ENCODE data around the gene EIF4ENIF1. TPM values are rescaled to one million over a fixed set of nuclear protein-coding genes. Genes with fewer than 3 reads are reported as not detected.

The EIF4ENIF1 gene
- polyA plus RNA-seq, 1 of the 3 experiments (the other 2 are of a cell fraction): 18.4 TPM

- peak; percentile 27 for DNase-seq
- H4K20me1 ChIP-seq (ENCODE audit: insufficient read depth): 0 out of 2 replicates have a peak, but pooled peaks cover 3% of the 10 kb centered on the region
- H3F3A ChIP-seq (replicated peaks; ENCODE audit: insufficient read depth): peaks cover 12% of the 10 kb centered on the region
- no peak overlapping the region for H3K9ac ChIP-seq
- H2AFZ ChIP-seq (ENCODE audit: low read depth): no peak overlapping the region
- TF ChIP-seq TAF1 (IDR thresholded peaks at IDR 0.05; ENCODE audit: borderline replicate concordance, low read depth, low read length) (no peak), JUND (IDR thresholded peaks at IDR 0.05) (no peak), FOXM1 (IDR thresholded peaks at IDR 0.05; ENCODE audit: low read depth) (no peak), PBX3 (IDR thresholded peaks at IDR 0.05) (peak; percentile 42; the same call in 1 of the 2 replicates), TCF12 (IDR thresholded peaks at IDR 0.05) (no peak), TEAD4 (IDR thresholded peaks at IDR 0.05; ENCODE audit: borderline replicate concordance, insufficient read depth) (no peak), CTCF (IDR thresholded peaks at IDR 0.05) (peak; percentile 71), RAD21 (IDR thresholded peaks at IDR 0.05; ENCODE audit: low read length) (peak; percentile 35), MEF2A (IDR thresholded peaks at IDR 0.05; ENCODE audit: borderline replicate concordance, low read depth) (no peak), SMC3 (IDR thresholded peaks at IDR 0.05; ENCODE audit: low read depth, low read length) (peak; percentile 34; the same call in 1 of the 2 replicates)
- H3K4me1 ChIP-seq (ENCODE audit: control insufficient read depth in 1 of 2, insufficient read depth in 2 of 2, low read depth in 1 of 2, low read length in 1 of 2): no peaks in the 10 kb centered on the region
- 79% methylated on average over 5 of the region's 5 CpGs for WGBS (ENCODE audit: low lambda C conversion rate)
- POLR2A ChIA-PET: no interaction called here
- H3K9me3 ChIP-seq: no peaks in the 10 kb centered on the region
- peak overlapping the region in 1 of 2 experiments; percentile 7; a peak in 1 of 4 replicates for H3K27ac ChIP-seq (ENCODE audit: low read depth in 2 of 2, low read length in 1 of 2)
- peaks cover 3% of the 10 kb centered on the region; the same call in 1 of the 2 replicates for H3K79me2 ChIP-seq (ENCODE audit: insufficient read depth)
- CTCF ChIA-PET: interaction anchor here (0.9 to 3.0 kb wide), 11 partner anchors 8 to 179 kb away, joined by 3 to 20 read pairs (median 4); no protein-coding TSS in a partner anchor
- H3K4me2 ChIP-seq: no peak overlapping the region
- no peaks in the 10 kb centered on the region for H3K27me3 ChIP-seq (ENCODE audit: insufficient read depth)
- H3K4me3 ChIP-seq (ENCODE audit: low read depth in 2 of 2, low read length in 1 of 2): no peak overlapping the region
- peaks cover 48 to 49% of the 10 kb centered on the region in 2 experiments for H3K36me3 ChIP-seq (replicated peaks in 1 of 2; ENCODE audit: control insufficient read depth in 1 of 2, insufficient read depth in 2 of 2, low read length in 1 of 2)
- H3K9me2 ChIP-seq: no peaks in the 10 kb centered on the region
Observed at GRCh38 chr22:31451709-31452571, 37.7 kb downstream of the EIF4ENIF1 start.

GRCh38 chr22:31449506-31449905 lies 40.1 kb downstream of the EIF4ENIF1 start:
- Histone ChIP-seq H3F3A (replicated peaks; ENCODE audit: insufficient read depth) (peaks cover 12% of the 10 kb centered on the region), H3K9ac (no peak overlapping the region), H3K4me1 (ENCODE audit: control insufficient read depth in 1 of 2, insufficient read depth in 2 of 2, low read depth in 1 of 2, low read length in 1 of 2) (no peaks in the 10 kb centered on the region), H2AFZ (ENCODE audit: low read depth) (no peak overlapping the region), H3K9me2 (no peaks in the 10 kb centered on the region), H4K20me1 (ENCODE audit: insufficient read depth) (0 out of 2 replicates have a peak, but pooled peaks cover 3% of the 10 kb centered on the region), H3K4me2 (no peak overlapping the region), H3K27ac (ENCODE audit: low read depth in 2 of 2, low read length in 1 of 2) (no peak overlapping the region), H3K27me3 (ENCODE audit: insufficient read depth) (no peaks in the 10 kb centered on the region), H3K4me3 (ENCODE audit: low read depth in 2 of 2, low read length in 1 of 2) (no peak overlapping the region), H3K9me3 (no peaks in the 10 kb centered on the region), H3K79me2 (ENCODE audit: insufficient read depth) (peaks cover 3% of the 10 kb centered on the region; the same call in 1 of the 2 replicates), H3K36me3 (replicated peaks in 1 of 2; ENCODE audit: control insufficient read depth in 1 of 2, insufficient read depth in 2 of 2, low read length in 1 of 2) (peaks cover 43 to 54% of the 10 kb centered on the region in 2 experiments)
- DNase-seq: no peak
- 98% methylated on average over 4 of the region's 4 CpGs for WGBS (ENCODE audit: low lambda C conversion rate)
- ChIA-PET POLR2A (no interaction called here), CTCF (interaction anchor here (0.9 kb wide), 1 partner anchor 23 kb away, joined by 3 read pairs; no protein-coding TSS in a partner anchor)
- no peak for TF ChIP-seq JUND (IDR thresholded peaks at IDR 0.05)
- TF ChIP-seq MXI1 (IDR thresholded peaks at IDR 0.05; ENCODE audit: low read depth, low read length): no peak
- no peak for TF ChIP-seq PBX3 (IDR thresholded peaks at IDR 0.05)
- TF ChIP-seq REST (IDR thresholded peaks at IDR 0.05; ENCODE audit: low read depth, low read length): no peak
- TF ChIP-seq FOSL2 (IDR thresholded peaks at IDR 0.05; ENCODE audit: borderline replicate concordance, low read depth): no peak
- TF ChIP-seq SMC3 (IDR thresholded peaks at IDR 0.05; ENCODE audit: low read depth, low read length): no peak
- TF ChIP-seq MEF2A (IDR thresholded peaks at IDR 0.05; ENCODE audit: borderline replicate concordance, low read depth): no peak
- no peak for TF ChIP-seq IRF3 (IDR thresholded peaks at IDR 0.05; ENCODE audit: low read depth, low read length)
- no peak for TF ChIP-seq TCF12 (IDR thresholded peaks at IDR 0.05)
- TF ChIP-seq NRF1 (IDR thresholded peaks at IDR 0.05; ENCODE audit: low read depth, low read length): no peak
- TF ChIP-seq EP300 (IDR thresholded peaks at IDR 0.05; ENCODE audit: borderline replicate concordance in 1 of 2, low read depth in 1 of 2, low read length in 1 of 2): no peak

Data from SK-N-SH (cell line).